Stomach (tissue), 9 donors: ENCODE results near the gene PA2G4. TPM values are rescaled to one million over a fixed set of nuclear protein-coding genes. Genes with fewer than 3 reads are reported as not detected.

Source experiments
- DNase-seq, 2 donors: peaks; one replicate each; pipeline versions ENCODE4 v3.0.0 to v3.0.0-alpha.2; 2013 to 2019
- H3K27ac ChIP-seq, 5 donors: fragments of 200-600 bp in 4 of 5; sonication (generic) in 4 of 5; one replicate each; pipeline ENCODE4 v1.5.1; 2013 to 2019; ENCODE audit warnings: mild to moderate bottlenecking in 1 of 5, moderate library complexity in 1 of 5
- H3K27me3 ChIP-seq, 3 donors: fragments of 200-600 bp; sonication (generic); one replicate each; pipeline ENCODE4 v1.5.1; 2017 to 2019; ENCODE audit warnings: mixed run types in 1 of 3
- H3K36me3 ChIP-seq, 4 donors: fragments of 200-600 bp; sonication (generic); 1 replicate in 3 of 4; 2 replicates in 1 of 4; pipeline ENCODE4 v1.5.1; 2016 to 2019
- H3K4me1 ChIP-seq, 4 donors: fragments of 200-600 bp; sonication (generic); one replicate each; pipeline ENCODE4 v1.5.1; 2016 to 2019
- H3K4me3 ChIP-seq, 4 donors: fragments of 200-600 bp; sonication (generic) in 3 of 4; one replicate each; pipeline ENCODE4 v1.5.1; 2016 to 2019; ENCODE audit warnings: mild to moderate bottlenecking in 1 of 4
- H3K9me3 ChIP-seq, 4 donors: fragments of 200-600 bp; sonication (generic); one replicate each; pipeline ENCODE4 v1.5.1; 2016 to 2019
- EP300 ChIP-seq: sonication (generic); formaldehyde crosslinking; IDR thresholded peaks from one replicate; pipeline ENCODE4 v1.6.1; 2017; ENCODE audit warnings: antibody characterized with exemption
- POLR2A ChIP-seq, 4 donors: fragments of 450-650 bp; IDR thresholded peaks; one replicate each; pipeline ENCODE4 v1.6.1; 2016; ENCODE audit warnings: antibody characterized with exemption in 4 of 4, control low read depth in 2 of 4, mild to moderate bottlenecking in 1 of 4, moderate library complexity in 1 of 4
- POLR2AphosphoS5 ChIP-seq, 3 donors: sonication (generic); formaldehyde crosslinking; IDR thresholded peaks; one replicate each; pipeline ENCODE4 v1.6.1; 2016; ENCODE audit warnings: antibody characterized with exemption in 3 of 3
- WGBS, 5 donors: extraction: QIAGEN DNeasy Blood & Tissue Kit in 3 of 5; methylation state at CpG; one replicate each; pipeline versions ENCODE4 v1.1.5 to v1.1.7; 2013 to 2018; 5-methylcytosine and 5-hydroxymethylcytosine counted together
- intact Hi-C: fragments of 100-400 bp; cut with DNase I; formaldehyde crosslinking; loops from one replicate; pipeline ENCODE4 v1.15.1; 2023; ENCODE audit warnings: low total_unique reads
- polyA plus RNA-seq, 3 donors: library from polyadenylated mRNA; stranded (reverse); fragments of 200-250 nt; gene quantifications; one replicate each; pipeline ENCODE4 v1.2.3, GENCODE V29; 2013
- total RNA-seq, 5 donors: library from RNA; depleted of rRNA; stranded (reverse); fragments of >200 nt; gene quantifications; one replicate each; pipeline versions ENCODE4 v1.1.0 to v1.2.3, GENCODE V29; 2014 to 2016
- TF ChIP-seq, protein P1 (sequence below), 7 experiments: fragments of 450-650 bp in 4 of 7; fragments of 200-600 bp in 3 of 7; sonication (generic) in 3 of 7; IDR thresholded peaks; one replicate each; pipeline ENCODE4 v1.5.1; 2016 to 2019; ENCODE audit warnings: antibody characterized with exemption in 7 of 7, control low read depth in 2 of 7, mild to moderate bottlenecking in 1 of 7
- donor health status: healthy with polysubstance abuse.
- donor health status: Bipolar disorder and iron deficiency.
- donor health status: healthy.

PA2G4 gene
- total and polyA plus RNA-seq, 8 donors = 33.8 to 144 (median 84.6) TPM

DNA sequence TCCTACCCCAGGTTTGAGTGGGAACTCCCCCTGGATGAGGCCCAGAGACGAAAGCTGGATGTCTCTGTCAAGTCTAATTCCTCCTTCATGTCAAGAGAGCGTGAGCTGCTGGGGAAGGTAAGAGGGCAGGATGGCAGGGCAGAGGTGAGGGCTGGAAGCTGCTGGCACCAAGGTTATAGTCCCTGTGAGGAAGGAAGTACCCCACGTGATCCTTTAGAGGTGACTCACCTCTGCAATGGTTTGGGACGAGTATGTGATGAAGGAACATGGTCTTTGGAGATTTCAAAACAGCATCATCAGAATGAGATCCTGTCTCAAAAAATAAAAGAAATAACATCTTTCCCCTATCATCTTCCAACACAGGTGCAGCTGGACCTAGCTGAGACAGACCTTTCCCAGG lies 38.9 kb downstream of the PA2G4 start:
- H3K9me3 ChIP-seq = no peaks in the 10 kb centered on the region
- H3K4me1 ChIP-seq = peaks cover 5 to 37% (median 16%) of the 10 kb centered on the region in 4 donors
- no peak overlapping the region for H3K4me3 ChIP-seq
- peaks cover 58 to 73% (median 71%) of the 10 kb centered on the region in 4 donors for H3K36me3 ChIP-seq
- intact Hi-C loops = no loop called here
- TF ChIP-seq POLR2AphosphoS5 (IDR thresholded peaks at IDR 0.05) = no peak
- no peak for TF ChIP-seq EP300
- TF ChIP-seq POLR2A (IDR thresholded peaks at IDR 0.05) = no peak
- TF ChIP-seq, protein P1, sequence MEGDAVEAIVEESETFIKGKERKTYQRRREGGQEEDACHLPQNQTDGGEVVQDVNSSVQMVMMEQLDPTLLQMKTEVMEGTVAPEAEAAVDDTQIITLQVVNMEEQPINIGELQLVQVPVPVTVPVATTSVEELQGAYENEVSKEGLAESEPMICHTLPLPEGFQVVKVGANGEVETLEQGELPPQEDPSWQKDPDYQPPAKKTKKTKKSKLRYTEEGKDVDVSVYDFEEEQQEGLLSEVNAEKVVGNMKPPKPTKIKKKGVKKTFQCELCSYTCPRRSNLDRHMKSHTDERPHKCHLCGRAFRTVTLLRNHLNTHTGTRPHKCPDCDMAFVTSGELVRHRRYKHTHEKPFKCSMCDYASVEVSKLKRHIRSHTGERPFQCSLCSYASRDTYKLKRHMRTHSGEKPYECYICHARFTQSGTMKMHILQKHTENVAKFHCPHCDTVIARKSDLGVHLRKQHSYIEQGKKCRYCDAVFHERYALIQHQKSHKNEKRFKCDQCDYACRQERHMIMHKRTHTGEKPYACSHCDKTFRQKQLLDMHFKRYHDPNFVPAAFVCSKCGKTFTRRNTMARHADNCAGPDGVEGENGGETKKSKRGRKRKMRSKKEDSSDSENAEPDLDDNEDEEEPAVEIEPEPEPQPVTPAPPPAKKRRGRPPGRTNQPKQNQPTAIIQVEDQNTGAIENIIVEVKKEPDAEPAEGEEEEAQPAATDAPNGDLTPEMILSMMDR (IDR thresholded peaks at IDR 0.05) = no peak
- no peak for DNase-seq
- no peaks in the 10 kb centered on the region for H3K27me3 ChIP-seq
- WGBS, 5 donors = 58 to 77% (median 70%) methylated on average over 4 of the region's 4 CpGs
- H3K27ac ChIP-seq = peak overlapping the region in 3 of 5 donors; percentile 40 to 71 (median 57)

DNA sequence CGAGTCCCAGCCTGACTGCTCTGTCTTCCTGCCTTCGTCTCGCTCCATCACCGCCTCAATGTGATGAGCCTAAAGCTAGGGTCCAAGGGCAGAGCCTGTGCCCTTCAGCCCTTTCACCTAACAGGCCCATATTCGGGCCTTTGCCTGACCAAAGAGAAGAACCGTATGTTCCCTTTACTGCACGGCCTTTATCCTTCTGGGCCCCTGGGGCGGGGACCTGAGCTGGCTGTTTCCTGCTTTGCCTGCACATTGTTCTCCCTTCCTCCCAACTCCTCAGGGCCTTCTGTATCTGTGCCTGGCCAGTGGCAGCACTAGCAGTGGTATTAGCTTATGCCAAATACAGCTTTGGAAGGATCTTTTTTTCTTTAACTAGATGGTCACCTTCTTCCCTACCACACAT lies 39.5 kb downstream of the PA2G4 start:
- DNase-seq = peak in 1 of 2 donors; percentile 55
- no peaks in the 10 kb centered on the region for H3K9me3 ChIP-seq
- 59 to 74% (median 69%) methylated on average over 8 of the region's 8 CpGs for WGBS, 5 donors
- H3K4me1 ChIP-seq = peaks cover 5 to 37% (median 16%) of the 10 kb centered on the region in 4 donors
- intact Hi-C loops = no loop called here
- peaks cover 53 to 67% (median 64%) of the 10 kb centered on the region in 4 donors for H3K36me3 ChIP-seq
- peak overlapping the region in 3 of 5 donors; percentile 40 to 71 (median 57) for H3K27ac ChIP-seq
- no peak overlapping the region for H3K4me3 ChIP-seq
- no peaks in the 10 kb centered on the region for H3K27me3 ChIP-seq
- no peak for TF ChIP-seq EP300
- TF ChIP-seq, protein P1 (IDR thresholded peaks at IDR 0.05) = no peak
- no peak for TF ChIP-seq POLR2AphosphoS5 (IDR thresholded peaks at IDR 0.05)
- no peak for TF ChIP-seq POLR2A (IDR thresholded peaks at IDR 0.05)

DNA sequence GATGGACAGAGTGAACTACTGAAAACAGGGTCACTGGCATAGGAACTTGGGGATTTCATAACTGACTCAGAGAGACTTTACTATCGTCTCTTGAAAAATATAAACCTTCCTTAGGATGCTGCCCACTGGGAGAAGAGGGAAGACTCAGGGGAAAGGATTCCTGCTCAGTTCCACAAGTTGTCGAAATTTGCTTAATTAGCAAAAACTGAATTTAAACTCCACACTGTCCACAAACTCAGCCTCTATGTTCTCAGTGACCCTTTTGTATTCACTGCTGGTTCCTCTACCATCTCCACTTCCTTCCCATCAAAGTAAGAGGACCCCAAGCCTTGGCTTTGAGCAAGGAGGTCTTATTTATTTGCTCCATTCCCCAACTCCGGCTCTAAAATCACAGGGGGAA lies 40.9 kb downstream of the PA2G4 start:
- Histone ChIP-seq H3K4me1 (peaks cover 5 to 38% (median 16%) of the 10 kb centered on the region in 4 donors), H3K27me3 (no peaks in the 10 kb centered on the region), H3K4me3 (no peak overlapping the region), H3K9me3 (no peaks in the 10 kb centered on the region), H3K36me3 (peaks cover 40 to 53% (median 51%) of the 10 kb centered on the region in 4 donors), H3K27ac (peak overlapping the region in 1 of 5 donors; percentile 71)
- intact Hi-C loops = no loop called here
- WGBS, 5 donors = 85 to 95% (median 90%) methylated on average over 3 of the region's 3 CpGs
- TF ChIP-seq POLR2AphosphoS5 (IDR thresholded peaks at IDR 0.05) = no peak
- no peak for TF ChIP-seq EP300
- TF ChIP-seq, protein P1 (IDR thresholded peaks at IDR 0.05) = no peak
- TF ChIP-seq POLR2A (IDR thresholded peaks at IDR 0.05) = no peak
- DNase-seq = no peak

DNA sequence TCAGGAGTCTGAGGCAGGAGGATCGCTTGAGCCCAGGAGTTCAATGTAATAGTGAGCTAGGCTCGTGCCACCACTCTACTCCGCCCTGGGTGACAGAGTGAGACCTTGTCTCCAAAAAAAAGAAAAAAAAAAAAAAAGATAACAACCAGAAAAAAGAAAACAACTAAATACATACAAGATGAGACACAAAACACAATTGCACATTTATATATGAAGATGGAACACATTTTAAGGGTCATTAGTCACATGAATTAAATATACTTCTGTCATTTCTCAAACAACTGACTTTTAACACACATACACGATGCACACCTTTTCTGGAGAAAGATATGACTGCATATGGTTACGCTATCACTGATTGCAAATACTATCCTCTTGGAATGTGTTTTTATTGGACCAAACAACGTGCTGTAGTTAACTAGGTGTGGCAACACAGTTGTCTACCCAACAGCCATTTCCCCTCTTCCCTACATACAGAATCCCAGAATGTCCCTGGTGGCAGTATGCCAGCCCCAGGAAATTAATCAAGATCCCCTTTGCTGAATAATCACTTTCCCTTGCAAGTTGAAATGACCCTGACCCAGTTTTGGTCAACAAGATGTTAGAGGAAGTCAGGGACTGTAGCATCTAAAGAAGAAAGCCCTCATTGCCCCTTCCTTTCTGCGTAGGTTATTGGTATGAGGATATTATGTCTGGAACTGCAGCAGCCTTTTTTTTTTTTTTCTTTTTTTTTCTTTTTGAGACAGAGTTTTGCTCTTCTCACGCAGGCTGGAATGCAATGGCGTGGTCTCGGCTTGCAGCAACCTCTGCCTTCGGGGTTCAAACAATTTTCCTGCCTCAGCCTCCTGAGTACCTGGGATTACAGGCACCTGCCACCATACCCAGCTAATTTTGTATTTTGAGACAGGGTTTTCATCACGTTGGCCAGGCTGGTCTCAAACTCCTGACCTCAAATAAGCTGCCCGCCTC lies 42.4 kb downstream of the PA2G4 start:
- H3K4me3 ChIP-seq = no peak overlapping the region
- H3K4me1 ChIP-seq = peaks cover 14 to 53% (median 22%) of the 10 kb centered on the region in 4 donors
- no peak for TF ChIP-seq EP300
- TF ChIP-seq, protein P1 (IDR thresholded peaks at IDR 0.05) = no peak
- TF ChIP-seq POLR2AphosphoS5 (IDR thresholded peaks at IDR 0.05) = peak in 1 of 3 donors; percentile 8
- TF ChIP-seq POLR2A (IDR thresholded peaks at IDR 0.05) = no peak
- WGBS, 5 donors = 62 to 66% (median 64%) methylated on average over 13 of the region's 13 CpGs
- intact Hi-C loops = no loop called here
- H3K9me3 ChIP-seq = no peaks in the 10 kb centered on the region
- peak overlapping the region in 3 of 5 donors; percentile 25 to 58 (median 53) for H3K27ac ChIP-seq
- no peaks in the 10 kb centered on the region for H3K27me3 ChIP-seq
- H3K36me3 ChIP-seq = peaks cover 28 to 38% (median 35%) of the 10 kb centered on the region in 4 donors
- DNase-seq = peak in 1 of 2 donors; percentile 82
